Peyer's patch (tissue), 4 donors: Measurements from ENCODE around the gene GABBR2. TPM values are rescaled to one million over a fixed set of nuclear protein-coding genes. Genes with fewer than 3 reads are reported as not detected.

ENCODE experiments used
- DNase-seq, 3 donors: peaks; one replicate each; pipeline ENCODE4 v3.0.0-alpha.2; 2017 to 2019
- H3K27ac ChIP-seq, 4 donors: fragments of 200-600 bp; sonication (generic); one replicate each; pipeline ENCODE4 v1.5.1; 2016 to 2019
- H3K27me3 ChIP-seq, 2 donors: fragments of 200-600 bp; sonication (generic); one replicate each; pipeline ENCODE4 v1.5.1; 2019
- H3K36me3 ChIP-seq, 3 donors: fragments of 200-600 bp; sonication (generic); one replicate each; pipeline ENCODE4 v1.5.1; 2016 to 2019
- H3K4me1 ChIP-seq, 4 donors: fragments of 200-600 bp; sonication (generic); one replicate each; pipeline ENCODE4 v1.5.1; 2016 to 2019
- H3K4me3 ChIP-seq, 4 donors: fragments of 200-600 bp; sonication (generic); 1 replicate in 3 of 4; 2 replicates in 1 of 4; pipeline ENCODE4 v1.5.1; 2016 to 2019; ENCODE audit warnings: mild to moderate bottlenecking in 1 of 4
- H3K9me3 ChIP-seq, 4 donors: fragments of 200-600 bp; sonication (generic); one replicate each; pipeline ENCODE4 v1.5.1; 2016 to 2019; ENCODE audit warnings: mild to moderate bottlenecking in 1 of 4
- POLR2A ChIP-seq, 2 donors: fragments of 450-650 bp; IDR thresholded peaks; one replicate each; pipeline ENCODE4 v1.5.1; 2017; ENCODE audit warnings: antibody characterized with exemption in 2 of 2, mild to moderate bottlenecking in 2 of 2, moderate library complexity in 2 of 2
- total RNA-seq, 4 donors: library from RNA; depleted of rRNA; stranded (reverse); fragments of >200 nt; gene quantifications; one replicate each; pipeline ENCODE4 v1.1.0, GENCODE V29; 2016
- TF ChIP-seq, protein P1 (sequence below), 6 experiments: fragments of 450-650 bp in 4 of 6; fragments of 200-600 bp in 2 of 6; sonication (generic) in 1 of 6; IDR thresholded peaks; one replicate each; pipeline ENCODE4 v1.5.1; 2017 to 2019; ENCODE audit warnings: antibody characterized with exemption in 6 of 6, mild to moderate bottlenecking in 3 of 6, moderate library complexity in 1 of 6

GABBR2 gene
- total RNA-seq, 4 donors from 2014 or later, result not detected

DNA sequence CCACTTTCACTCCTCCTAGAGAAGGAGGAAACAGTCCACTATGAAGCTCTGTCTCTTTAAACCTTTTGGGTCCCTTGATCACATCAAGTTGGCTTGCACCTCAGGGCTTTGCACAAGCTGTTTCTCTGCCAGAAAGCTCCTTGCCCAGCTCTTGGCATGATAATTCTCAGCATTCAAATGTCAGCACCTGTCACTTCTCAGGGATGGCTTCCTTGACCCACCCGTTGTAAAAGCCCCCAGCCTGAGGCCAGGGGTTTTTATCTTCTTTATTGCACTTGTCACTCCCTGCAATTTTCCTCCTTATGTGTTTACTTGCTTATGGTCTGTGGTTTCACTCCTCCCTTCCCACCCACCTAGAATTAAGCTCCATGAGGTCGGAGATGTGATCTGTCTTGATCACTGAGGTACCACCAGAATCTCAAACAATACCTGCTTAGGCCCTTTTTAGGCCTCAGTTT is 252.6 kb downstream of the GABBR2 start:
- Histone ChIP-seq H3K27ac (no peak overlapping the region), H3K36me3 (no peaks in the 10 kb centered on the region), H3K4me3 (no peak overlapping the region), H3K27me3 (no peaks in the 10 kb centered on the region), H3K9me3 (peaks cover 0 to 6% (median 0%) of the 10 kb centered on the region in 4 donors), H3K4me1 (no peaks in the 10 kb centered on the region)
- no peak for DNase-seq
- no peak for TF ChIP-seq POLR2A (IDR thresholded peaks at IDR 0.05)
- TF ChIP-seq, protein P1, sequence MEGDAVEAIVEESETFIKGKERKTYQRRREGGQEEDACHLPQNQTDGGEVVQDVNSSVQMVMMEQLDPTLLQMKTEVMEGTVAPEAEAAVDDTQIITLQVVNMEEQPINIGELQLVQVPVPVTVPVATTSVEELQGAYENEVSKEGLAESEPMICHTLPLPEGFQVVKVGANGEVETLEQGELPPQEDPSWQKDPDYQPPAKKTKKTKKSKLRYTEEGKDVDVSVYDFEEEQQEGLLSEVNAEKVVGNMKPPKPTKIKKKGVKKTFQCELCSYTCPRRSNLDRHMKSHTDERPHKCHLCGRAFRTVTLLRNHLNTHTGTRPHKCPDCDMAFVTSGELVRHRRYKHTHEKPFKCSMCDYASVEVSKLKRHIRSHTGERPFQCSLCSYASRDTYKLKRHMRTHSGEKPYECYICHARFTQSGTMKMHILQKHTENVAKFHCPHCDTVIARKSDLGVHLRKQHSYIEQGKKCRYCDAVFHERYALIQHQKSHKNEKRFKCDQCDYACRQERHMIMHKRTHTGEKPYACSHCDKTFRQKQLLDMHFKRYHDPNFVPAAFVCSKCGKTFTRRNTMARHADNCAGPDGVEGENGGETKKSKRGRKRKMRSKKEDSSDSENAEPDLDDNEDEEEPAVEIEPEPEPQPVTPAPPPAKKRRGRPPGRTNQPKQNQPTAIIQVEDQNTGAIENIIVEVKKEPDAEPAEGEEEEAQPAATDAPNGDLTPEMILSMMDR (IDR thresholded peaks at IDR 0.05), result no peak

DNA sequence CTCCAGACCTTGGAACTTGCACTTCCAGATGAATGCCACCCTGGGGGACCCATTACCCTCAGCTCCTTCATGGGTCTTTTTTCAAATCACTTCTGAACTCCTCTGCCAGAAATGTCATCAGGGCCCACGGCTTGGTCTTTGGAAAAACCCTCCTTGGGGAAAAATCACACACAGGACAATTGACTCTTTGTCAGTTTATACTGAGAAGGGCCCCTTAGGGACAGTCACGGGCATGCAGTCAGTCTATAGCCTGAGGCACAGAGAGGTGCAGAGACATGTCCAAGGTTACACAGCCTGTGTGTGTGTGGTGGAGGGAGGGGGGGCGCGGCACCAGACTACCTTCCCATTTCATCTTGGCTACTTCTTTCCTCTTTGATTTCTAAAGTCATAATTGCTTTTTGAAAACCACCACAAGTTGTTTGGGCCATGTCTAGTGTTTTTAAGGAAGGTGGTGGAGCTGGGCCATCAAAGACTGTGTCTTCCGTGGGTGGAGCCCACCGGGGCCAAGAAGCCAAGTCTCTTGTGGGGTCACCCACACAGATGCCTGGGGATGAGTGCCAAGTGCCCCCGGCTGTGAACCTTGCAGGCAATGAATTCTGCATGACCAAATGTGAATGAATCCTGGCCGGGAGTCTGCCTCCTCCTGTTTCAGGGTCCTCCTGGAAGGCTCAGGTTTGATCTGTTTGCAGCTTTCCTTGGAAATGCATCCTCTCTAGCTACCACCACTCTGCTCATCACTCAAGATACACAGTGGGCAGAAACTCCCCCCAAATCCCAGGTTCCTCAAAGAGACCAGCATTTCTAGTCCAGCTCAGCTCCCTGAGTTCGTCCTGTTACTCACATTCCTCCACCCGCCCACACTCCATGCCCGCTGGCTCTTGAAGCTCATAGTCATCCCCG is 253.2 kb downstream of the GABBR2 start:
- no peak overlapping the region for H3K4me3 ChIP-seq
- H3K27me3 ChIP-seq, result no peaks in the 10 kb centered on the region
- no peak for DNase-seq
- H3K4me1 ChIP-seq, result no peaks in the 10 kb centered on the region
- no peak for TF ChIP-seq POLR2A (IDR thresholded peaks at IDR 0.05)
- TF ChIP-seq, protein P1 (IDR thresholded peaks at IDR 0.05), result no peak
- no peaks in the 10 kb centered on the region for H3K36me3 ChIP-seq
- H3K27ac ChIP-seq, result no peak overlapping the region
- H3K9me3 ChIP-seq, result peaks cover 0 to 2% (median 0%) of the 10 kb centered on the region in 4 donors

DNA sequence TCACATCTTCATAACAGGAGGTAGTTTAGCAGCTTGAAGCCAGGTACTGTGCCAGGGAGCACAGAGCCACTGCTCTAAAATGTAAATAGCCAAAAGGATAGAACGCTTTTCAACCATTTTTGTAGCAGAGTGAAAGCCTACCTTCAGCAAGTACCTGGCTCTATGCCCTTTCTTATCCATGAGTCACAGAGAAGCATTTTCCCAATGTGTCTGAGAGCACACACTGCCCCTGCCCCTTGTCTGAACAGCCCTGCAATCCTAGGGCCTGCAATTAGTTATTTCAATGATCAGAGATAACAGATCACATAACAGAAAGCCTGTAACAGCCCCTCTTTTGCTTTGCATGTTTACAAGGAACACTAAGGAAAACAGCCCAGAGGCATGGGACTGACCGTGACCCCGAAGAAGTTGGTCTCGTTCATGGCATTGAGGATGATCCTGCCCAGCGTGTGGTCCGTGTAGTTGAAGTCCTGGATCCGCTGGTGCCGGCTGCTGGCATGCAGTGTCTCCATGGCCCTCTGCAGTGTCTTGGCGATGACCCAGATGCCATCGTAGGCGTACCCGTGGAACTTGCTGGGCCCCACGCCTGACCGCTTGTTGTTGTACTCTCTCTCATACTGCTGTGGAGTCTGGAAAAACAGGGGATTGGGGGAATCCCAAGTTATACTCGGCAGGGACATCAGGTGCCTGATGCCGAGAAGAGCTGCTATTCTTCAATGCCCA is 255.0 kb downstream of the GABBR2 start:
- Histone ChIP-seq H3K4me3 (no peak overlapping the region), H3K27ac (no peak overlapping the region), H3K4me1 (no peaks in the 10 kb centered on the region), H3K36me3 (no peaks in the 10 kb centered on the region), H3K9me3 (no peaks in the 10 kb centered on the region), H3K27me3 (no peaks in the 10 kb centered on the region)
- no peak for DNase-seq
- TF ChIP-seq, protein P1 (IDR thresholded peaks at IDR 0.05), result no peak
- no peak for TF ChIP-seq POLR2A (IDR thresholded peaks at IDR 0.05)

DNA sequence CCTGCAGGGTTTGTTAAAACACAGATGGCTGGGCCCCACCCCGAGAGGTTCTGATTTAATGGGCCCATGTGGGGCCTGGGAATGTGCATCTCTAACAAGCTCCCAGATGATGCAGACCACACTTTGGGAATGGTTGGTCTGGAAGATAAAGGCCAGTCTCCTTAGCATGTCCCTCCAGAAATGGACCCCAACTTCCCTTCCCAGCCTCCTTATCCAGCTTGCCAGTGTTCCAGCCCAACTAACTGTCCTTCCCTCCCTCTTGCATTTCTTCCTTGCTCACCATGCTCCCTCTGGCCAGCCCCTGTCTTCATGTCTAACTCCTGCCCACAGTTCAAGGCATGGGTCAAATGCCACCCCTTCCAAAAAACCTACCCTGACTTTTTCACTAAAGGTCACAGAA is 257.2 kb downstream of the GABBR2 start:
- no peak for TF ChIP-seq POLR2A (IDR thresholded peaks at IDR 0.05)
- TF ChIP-seq, protein P1 (IDR thresholded peaks at IDR 0.05), result no peak

DNA sequence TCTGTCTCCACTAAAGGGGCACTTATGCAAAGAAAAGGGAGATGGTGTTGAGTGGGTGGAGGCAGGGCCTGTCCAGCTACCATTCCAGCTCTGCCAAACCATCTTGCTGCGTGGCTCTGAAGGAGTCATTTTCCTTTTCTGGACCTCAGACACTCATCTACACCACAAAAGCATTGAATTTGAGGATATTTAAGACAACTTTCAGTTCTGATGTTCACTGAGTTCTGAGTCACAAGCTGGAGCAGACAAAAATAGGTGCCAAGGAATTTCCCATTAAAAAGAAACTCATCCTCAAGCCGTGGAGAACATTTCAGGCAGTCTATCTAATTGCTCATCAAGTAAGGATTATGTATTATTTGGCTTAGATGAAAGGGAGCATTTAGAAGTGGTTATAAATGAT is 258.2 kb downstream of the GABBR2 start:
- Histone ChIP-seq H3K27me3 (no peaks in the 10 kb centered on the region), H3K36me3 (no peaks in the 10 kb centered on the region), H3K27ac (no peak overlapping the region), H3K4me1 (no peaks in the 10 kb centered on the region), H3K9me3 (no peaks in the 10 kb centered on the region), H3K4me3 (no peak overlapping the region)
- DNase-seq, result no peak
- TF ChIP-seq, protein P1 (IDR thresholded peaks at IDR 0.05), result no peak
- no peak for TF ChIP-seq POLR2A (IDR thresholded peaks at IDR 0.05)

More for the DNA sequence above, 257.2 kb downstream of the GABBR2 start:
- Histone ChIP-seq H3K9me3 (no peaks in the 10 kb centered on the region), H3K27me3 (no peaks in the 10 kb centered on the region), H3K27ac (no peak overlapping the region), H3K36me3 (no peaks in the 10 kb centered on the region), H3K4me3 (no peak overlapping the region), H3K4me1 (no peaks in the 10 kb centered on the region)
- no peak for DNase-seq
